GM12891 (cell line): ENCODE results near the gene TRIM29.

ENCODE experiments used
- POLR2A ChIP-seq: IDR thresholded peaks from 2 replicates; pipeline ENCODE4 v1.6.1; 2011; ENCODE audit warnings: low read depth, low read length, control low read depth
- POLR2AphosphoS5 ChIP-seq: IDR thresholded peaks from 2 replicates; pipeline ENCODE4 v1.6.1; 2011; ENCODE audit warnings: low read depth, low read length, control low read depth
- SPI1 ChIP-seq: IDR thresholded peaks from 2 replicates; pipeline ENCODE4 v1.6.1; 2011; ENCODE audit warnings: low read depth, low read length, control low read depth

GRCh38 chr11:120122924-120123683, 14.8 kb downstream of the TRIM29 start:
- TF ChIP-seq POLR2A: no peak
- no peak for TF ChIP-seq SPI1
- no peak for TF ChIP-seq POLR2AphosphoS5
